Natural killer cell treated with Interleukin-12 subunit alpha and Interleukin-12 subunit beta and Interleukin-15 and Interleukin-18, amount 100 ng/mL, for 72 hours (primary cell): Measurements from ENCODE around the gene HOMER2. TPM values are rescaled to one million over a fixed set of nuclear protein-coding genes. Genes with fewer than 3 reads are reported as not detected.

ENCODE experiments used
- ATAC-seq, 2 donors: fragments of 150-1000 bp; cut with Tn5 transposase in 1 of 2; sonication (Bioruptor Pico), chemical (Tn5 transposase) in 1 of 2; 2 replicates each; pipeline ENCODE4 v1.10.0; 2021
- DNase-seq: peaks from one replicate; pipeline ENCODE4 v3.0.0; 2022; ENCODE audit warnings: low spot score
- H3K27ac Mint-ChIP-seq, 2 donors: 1 replicate in 1 of 2; 2 replicates in 1 of 2; pipeline ENCODE4 v1.8.0; 2022; ENCODE audit warnings: mixed read lengths in 2 of 2, mild to moderate bottlenecking in 1 of 2, moderate library complexity in 1 of 2
- H3K27me3 Mint-ChIP-seq, 2 donors: 1 replicate in 1 of 2; 2 replicates in 1 of 2; pipeline ENCODE4 v1.8.0; 2022; ENCODE audit warnings: mixed read lengths in 2 of 2
- H3K36me3 Mint-ChIP-seq: one replicate; pipeline ENCODE4 v1.8.0; 2022; ENCODE audit warnings: mixed read lengths
- H3K4me1 Mint-ChIP-seq, 2 donors: 1 replicate in 1 of 2; 2 replicates in 1 of 2; pipeline ENCODE4 v1.8.0; 2022; ENCODE audit warnings: low read depth in 2 of 2, mixed read lengths in 2 of 2, mild to moderate bottlenecking in 1 of 2
- H3K4me3 Mint-ChIP-seq: one replicate; pipeline ENCODE4 v1.8.0; 2022; ENCODE audit warnings: mixed read lengths
- H3K9me3 Mint-ChIP-seq: 2 replicates; pipeline ENCODE4 v1.8.0; 2022; ENCODE audit warnings: mixed read lengths
- total RNA-seq, 2 donors: library from RNA; stranded (reverse); gene quantifications; one replicate each; pipeline ENCODE4 v1.2.3, GENCODE V29; 2022

Gene HOMER2
- total RNA-seq, 2 donors from 2014 or later = 3.1 to 4.5 TPM

- Mint-ChIP-seq H3K36me3 (no peaks in the 10 kb centered on the region), H3K4me3 (no peak overlapping the region), H3K9me3 (no peaks in the 10 kb centered on the region), H3K4me1 (no peaks in the 10 kb centered on the region), H3K27ac (no peak overlapping the region), H3K27me3 (peaks cover 3% of the 10 kb centered on the region in 2 donors)
- ATAC-seq (no peak), DNase-seq (no peak)
These were observed 36.2 kb downstream of the HOMER2 start for GRCh38 chr15:82916161-82916952.

DNA sequence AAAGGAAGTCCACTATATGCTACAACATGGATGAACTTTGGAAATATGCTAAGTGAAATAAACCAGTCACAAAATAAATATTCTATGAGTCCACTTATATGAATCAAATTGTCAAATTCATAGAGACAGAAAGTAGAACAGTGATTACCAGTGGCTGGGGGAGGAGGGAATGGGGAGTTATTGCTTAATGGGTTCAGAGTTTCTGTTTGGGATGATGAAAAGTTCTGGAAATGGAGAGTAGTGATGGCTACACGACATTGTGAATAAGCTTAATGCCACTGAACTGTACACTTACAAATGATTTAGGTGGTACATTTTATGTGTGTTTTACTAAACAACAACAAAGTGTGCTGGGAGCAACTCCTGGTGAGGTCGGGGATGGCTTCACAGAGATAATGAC, 38.1 kb downstream of the HOMER2 start:
- Mint-ChIP-seq H3K27ac (no peak overlapping the region), H3K9me3 (no peaks in the 10 kb centered on the region), H3K36me3 (peaks cover under 1% of the 10 kb centered on the region), H3K4me1 (no peaks in the 10 kb centered on the region), H3K4me3 (no peak overlapping the region), H3K27me3 (peaks cover 0 to 3% of the 10 kb centered on the region in 2 donors)
- ATAC-seq = no peak
- DNase-seq = no peak

- Mint-ChIP-seq H3K27ac (no peak overlapping the region), H3K36me3 (peaks cover 10% of the 10 kb centered on the region), H3K27me3 (peaks cover 3 to 11% of the 10 kb centered on the region in 2 donors), H3K9me3 (peaks cover 3% of the 10 kb centered on the region), H3K4me3 (no peak overlapping the region), H3K4me1 (no peaks in the 10 kb centered on the region)
- no peak for DNase-seq
- no peak for ATAC-seq
These were observed 41.1 kb downstream of the HOMER2 start for GRCh38 chr15:82911458-82911857.

GRCh38 chr15:82910721-82911120, 41.8 kb downstream of the HOMER2 start:
- no peak for DNase-seq
- peaks cover 10% of the 10 kb centered on the region for H3K36me3 Mint-ChIP-seq
- no peak for ATAC-seq
- H3K4me1 Mint-ChIP-seq = no peaks in the 10 kb centered on the region
- no peak overlapping the region for H3K4me3 Mint-ChIP-seq
- H3K27ac Mint-ChIP-seq = no peak overlapping the region
- H3K27me3 Mint-ChIP-seq = peaks cover 6 to 19% of the 10 kb centered on the region in 2 donors
- peaks cover 3% of the 10 kb centered on the region for H3K9me3 Mint-ChIP-seq

DNA sequence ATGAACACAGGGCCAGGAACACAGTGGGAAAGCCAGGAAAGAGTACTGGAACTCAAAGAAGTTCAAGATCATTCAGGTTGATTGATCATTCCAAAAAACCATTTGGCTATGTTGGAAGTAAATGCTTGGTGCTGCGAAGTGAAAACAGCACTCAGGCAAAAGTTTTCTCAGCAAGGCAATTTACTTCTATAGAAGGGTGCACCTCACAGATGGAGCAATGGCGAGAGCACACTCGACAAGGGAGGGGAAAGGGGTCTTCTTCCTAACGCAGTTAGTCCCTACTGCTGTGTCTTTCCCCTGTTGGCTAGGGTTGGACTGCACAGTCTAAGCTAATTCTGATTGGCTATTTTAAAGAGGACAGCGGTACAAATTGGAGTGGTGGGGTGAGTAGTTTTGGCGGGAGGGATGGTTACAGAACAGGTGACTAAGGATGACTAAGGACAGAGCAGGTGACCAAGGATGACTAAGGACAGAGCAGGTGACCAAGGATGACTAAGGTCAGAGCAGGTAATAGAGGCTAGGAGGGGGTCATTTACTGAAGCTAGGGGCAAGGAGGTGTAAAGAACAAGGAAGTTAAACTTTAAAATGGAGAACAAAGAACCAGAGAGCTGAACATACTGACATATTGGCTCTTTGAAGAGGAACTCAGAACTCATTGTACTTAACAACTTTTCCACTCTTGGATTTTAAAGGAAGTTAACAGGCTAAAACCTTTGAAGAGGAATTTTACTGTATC, 43.3 kb downstream of the HOMER2 start:
- no peak for ATAC-seq
- Mint-ChIP-seq H3K36me3 (peaks cover 10% of the 10 kb centered on the region), H3K4me3 (no peak overlapping the region), H3K27me3 (peaks cover 6 to 29% of the 10 kb centered on the region in 2 donors), H3K4me1 (no peaks in the 10 kb centered on the region), H3K27ac (no peak overlapping the region), H3K9me3 (peaks cover 3% of the 10 kb centered on the region)
- DNase-seq = no peak

DNA sequence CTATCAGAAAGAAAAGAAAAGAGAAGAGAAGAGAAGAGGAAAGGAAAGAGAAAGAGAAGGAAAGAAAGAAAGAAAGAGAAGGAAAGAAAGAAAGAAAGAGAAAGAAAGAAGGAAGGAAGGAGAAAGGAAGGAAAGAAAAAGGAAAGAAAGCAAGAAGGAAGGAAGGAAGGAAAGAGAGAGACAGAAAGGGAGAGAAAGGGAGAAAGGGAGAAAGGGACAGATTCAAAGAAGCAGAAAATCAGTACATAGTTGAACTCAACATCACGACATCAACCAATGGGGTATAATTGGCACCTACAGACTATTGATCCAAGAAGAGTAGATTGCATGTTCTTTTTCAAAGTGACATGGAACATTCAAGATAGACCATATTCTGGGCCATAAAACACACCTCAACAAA, 45.2 kb downstream of the HOMER2 start:
- H3K4me1 Mint-ChIP-seq = no peaks in the 10 kb centered on the region
- H3K36me3 Mint-ChIP-seq = peaks cover 10% of the 10 kb centered on the region
- no peak overlapping the region for H3K4me3 Mint-ChIP-seq
- DNase-seq (no peak), ATAC-seq (no peak)
- peaks cover 3% of the 10 kb centered on the region for H3K9me3 Mint-ChIP-seq
- H3K27me3 Mint-ChIP-seq = peaks cover 3 to 29% of the 10 kb centered on the region in 2 donors
- H3K27ac Mint-ChIP-seq = no peak overlapping the region

DNA sequence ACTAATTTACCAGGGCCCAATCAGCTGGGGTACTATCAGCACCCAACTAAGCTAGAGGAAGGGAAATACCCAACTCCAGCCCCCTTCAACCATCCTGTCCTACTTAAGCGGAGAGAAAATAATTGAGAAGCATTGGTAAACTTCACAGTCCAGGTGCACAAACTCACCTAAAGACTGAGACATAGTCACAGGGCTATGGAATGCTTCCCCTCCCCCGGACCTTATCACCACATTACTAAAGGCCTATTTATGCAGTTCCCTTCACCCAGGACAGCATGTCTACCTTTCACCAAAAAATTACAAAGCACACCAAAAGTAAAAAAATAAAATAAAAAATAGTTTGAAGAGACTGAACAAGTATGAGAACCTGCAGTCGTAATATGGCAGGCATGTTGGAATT, 47.9 kb downstream of the HOMER2 start:
- ATAC-seq (no peak), DNase-seq (no peak)
- Mint-ChIP-seq H3K27me3 (peaks cover 3 to 29% of the 10 kb centered on the region in 2 donors), H3K36me3 (peaks cover 10% of the 10 kb centered on the region), H3K9me3 (peaks cover 3% of the 10 kb centered on the region), H3K4me3 (no peak overlapping the region), H3K4me1 (no peaks in the 10 kb centered on the region), H3K27ac (no peak overlapping the region)

DNA sequence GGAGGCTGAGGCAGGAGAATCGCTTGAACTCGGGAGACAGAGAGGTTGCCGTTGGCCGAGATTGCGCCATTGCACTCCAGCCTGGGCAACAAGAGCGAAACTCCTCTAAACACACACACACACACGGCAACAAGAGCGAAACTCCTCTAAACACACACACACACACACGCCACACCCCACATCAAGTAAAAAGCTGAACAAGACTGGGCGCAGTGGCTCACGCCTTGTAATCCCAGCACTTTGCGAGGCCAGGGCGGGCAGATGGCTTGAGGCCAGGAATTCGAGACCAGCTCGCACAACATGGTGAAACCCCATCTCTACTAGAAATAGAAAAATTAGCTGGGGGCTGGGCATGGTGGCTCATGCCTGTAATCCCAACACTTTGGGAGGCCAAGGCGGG, 49.0 kb downstream of the HOMER2 start:
- ATAC-seq = no peak
- peaks cover 3 to 29% of the 10 kb centered on the region in 2 donors for H3K27me3 Mint-ChIP-seq
- H3K4me3 Mint-ChIP-seq = no peak overlapping the region
- peaks cover under 1% of the 10 kb centered on the region for H3K36me3 Mint-ChIP-seq
- no peak overlapping the region for H3K27ac Mint-ChIP-seq
- no peaks in the 10 kb centered on the region for H3K9me3 Mint-ChIP-seq
- no peaks in the 10 kb centered on the region for H3K4me1 Mint-ChIP-seq
- DNase-seq = no peak

- ATAC-seq (no peak), DNase-seq (no peak)
- Mint-ChIP-seq H3K27ac (no peak overlapping the region), H3K36me3 (no peaks in the 10 kb centered on the region), H3K9me3 (no peaks in the 10 kb centered on the region), H3K4me1 (no peaks in the 10 kb centered on the region), H3K27me3 (peaks cover 3 to 15% of the 10 kb centered on the region in 2 donors), H3K4me3 (no peak overlapping the region)
These were observed 51.3 kb downstream of the HOMER2 start for GRCh38 chr15:82901114-82901805.

- Mint-ChIP-seq H3K4me1 (no peaks in the 10 kb centered on the region), H3K36me3 (no peaks in the 10 kb centered on the region), H3K27ac (no peak overlapping the region), H3K4me3 (no peak overlapping the region), H3K9me3 (no peaks in the 10 kb centered on the region), H3K27me3 (peaks cover 0 to 9% of the 10 kb centered on the region in 2 donors)
- DNase-seq (no peak), ATAC-seq (no peak)
These were observed 51.9 kb downstream of the HOMER2 start for GRCh38 chr15:82900511-82901060.

DNA sequence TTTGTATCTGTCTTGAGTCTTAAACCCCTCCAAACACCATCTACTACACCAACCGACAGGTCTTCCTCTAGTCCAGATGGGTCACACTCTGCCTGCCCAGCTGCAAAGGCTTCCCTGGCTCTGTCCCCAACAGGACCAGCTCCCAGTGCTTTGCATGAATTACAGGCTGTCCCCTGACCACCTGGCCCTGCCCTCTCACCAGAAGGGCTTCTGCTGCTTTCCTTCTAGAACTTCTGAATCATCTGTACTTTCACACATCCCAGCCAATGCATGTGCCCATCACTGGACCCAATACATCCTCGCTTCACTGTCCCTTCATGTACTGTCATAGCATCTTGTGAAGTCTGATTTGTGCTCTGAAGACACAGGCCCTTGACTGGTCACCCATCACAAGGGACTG, 53.6 kb downstream of the HOMER2 start:
- Mint-ChIP-seq H3K4me3 (no peak overlapping the region), H3K9me3 (no peaks in the 10 kb centered on the region), H3K27me3 (no peaks in the 10 kb centered on the region), H3K27ac (no peak overlapping the region), H3K36me3 (no peaks in the 10 kb centered on the region), H3K4me1 (no peaks in the 10 kb centered on the region)
- ATAC-seq (peak in 1 of 2 donors; percentile 45), DNase-seq (no peak)

DNA sequence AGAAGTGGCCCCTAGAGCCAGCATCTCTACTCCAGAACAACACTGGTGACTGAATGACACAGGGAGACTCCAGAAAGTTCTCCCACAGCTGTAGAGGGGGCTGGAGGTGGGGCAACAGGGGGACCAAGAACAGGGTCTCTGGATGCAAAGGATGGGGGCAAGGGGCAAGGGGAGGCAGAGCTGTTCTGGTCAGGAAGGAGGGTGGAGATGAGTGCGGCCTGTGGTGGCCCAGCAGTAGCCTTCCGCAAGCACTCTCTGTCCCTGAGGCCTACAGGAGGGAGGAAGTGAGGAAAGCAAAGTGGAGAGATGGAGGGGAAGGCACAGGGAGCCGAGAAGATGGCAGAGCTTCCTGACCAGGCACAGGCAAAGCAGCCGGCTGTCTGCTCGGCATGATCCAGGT, 56.5 kb downstream of the HOMER2 start:
- Mint-ChIP-seq H3K36me3 (no peaks in the 10 kb centered on the region), H3K4me3 (no peak overlapping the region), H3K9me3 (no peaks in the 10 kb centered on the region), H3K27ac (no peak overlapping the region), H3K27me3 (no peaks in the 10 kb centered on the region), H3K4me1 (no peaks in the 10 kb centered on the region)
- no peak for DNase-seq
- no peak for ATAC-seq

GRCh38 chr15:82894971-82895520, 57.5 kb downstream of the HOMER2 start:
- no peak for ATAC-seq
- Mint-ChIP-seq H3K27ac (no peak overlapping the region), H3K27me3 (no peaks in the 10 kb centered on the region), H3K36me3 (no peaks in the 10 kb centered on the region), H3K4me3 (no peak overlapping the region), H3K9me3 (no peaks in the 10 kb centered on the region), H3K4me1 (no peaks in the 10 kb centered on the region)
- DNase-seq = no peak
